Smooth muscle cell (in vitro differentiated cells): Measurements from ENCODE around the gene CHIT1. TPM values are rescaled to one million over a fixed set of nuclear protein-coding genes. Genes with fewer than 3 reads are reported as not detected.

Experiments used
- DNase-seq: peaks from one replicate; lab custom pipeline; 2025; ENCODE audit not compliant: unreplicated experiment; lab: John Stamatoyannopoulos, UW
- H2AFZ ChIP-seq: fragments of 200-600 bp; sonication (generic); 2 replicates; pipeline ENCODE4 v1.6.0; 2016; ENCODE audit warnings: antibody characterized with exemption, low read depth, mild to moderate bottlenecking
- H3F3A ChIP-seq: fragments of 200-600 bp; sonication (generic); 2 replicates; pipeline ENCODE4 v1.6.0; 2017; ENCODE audit warnings: antibody characterized with exemption, low read depth
- H3K27ac ChIP-seq: fragments of 200-600 bp; sonication (generic); 2 replicates; pipeline ENCODE4 v1.5.1; 2016; ENCODE audit warnings: low read depth, mild to moderate bottlenecking
- H3K27me3 ChIP-seq: fragments of 200-600 bp; sonication (generic); 2 replicates; pipeline ENCODE4 v1.6.1; 2016; ENCODE audit warnings: low read depth, mild to moderate bottlenecking
- H3K36me3 ChIP-seq: fragments of 200-600 bp; sonication (generic); 2 replicates; pipeline ENCODE4 v1.5.1; 2016; ENCODE audit warnings: low read depth
- H3K4me1 ChIP-seq: fragments of 200-600 bp; sonication (generic); 2 replicates; pipeline ENCODE4 v1.5.1; 2016; ENCODE audit warnings: low read depth
- H3K4me2 ChIP-seq: fragments of 200-600 bp; sonication (generic); 2 replicates; pipeline ENCODE4 v1.6.0; 2016; ENCODE audit warnings: mild to moderate bottlenecking
- H3K4me3 ChIP-seq: fragments of 200-600 bp; sonication (generic); 2 replicates; pipeline ENCODE4 v1.5.1; 2016; ENCODE audit warnings: mild to moderate bottlenecking
- H3K79me2 ChIP-seq: fragments of 200-600 bp; sonication (generic); 2 replicates; pipeline ENCODE4 v1.6.0; 2016; ENCODE audit warnings: low read depth, mild to moderate bottlenecking
- H3K9ac ChIP-seq: fragments of 200-600 bp; sonication (generic); 2 replicates; pipeline ENCODE4 v1.6.0; 2016; ENCODE audit warnings: low read depth
- H3K9me3 ChIP-seq: fragments of 200-600 bp; sonication (generic); replicated peaks from 2 replicates; pipeline ENCODE4 v1.5.1; 2016; ENCODE audit warnings: low read depth
- H4K20me1 ChIP-seq: fragments of 200-600 bp; sonication (generic); 2 replicates; pipeline ENCODE4 v1.6.0; 2016; ENCODE audit warnings: low read depth
- WGBS: methylation state at CpG from one replicate; pipeline ENCODE4 v1.1.7; 2016; ENCODE audit warnings: low lambda C conversion rate; 5-methylcytosine and 5-hydroxymethylcytosine counted together
- polyA plus RNA-seq: library from polyadenylated mRNA; unstranded; fragments of >200 nt; fragmentation: Nextera tagmentation; extraction: Ambion mirVana; gene quantifications from 2 replicates; pipeline ENCODE4 v1.2.1, GENCODE V29; 2016
- total RNA-seq: library from RNA; depleted of rRNA; stranded (reverse); fragments of >200 nt; gene quantifications from 2 replicates; pipeline ENCODE4 v1.2.3, GENCODE V29; 2014
- TF ChIP-seq, protein P1 (sequence below): fragments of 200-600 bp; sonication (generic); IDR thresholded peaks from 2 replicates; pipeline ENCODE4 v1.5.1; 2017; ENCODE audit warnings: borderline replicate concordance, mild to moderate bottlenecking, antibody characterized with exemption; ENCODE audit not compliant: insufficient read depth, poor library complexity, severe bottlenecking

The CHIT1 gene
- total and polyA plus RNA-seq, 2 experiments from 2014 or later, result not detected

DNA sequence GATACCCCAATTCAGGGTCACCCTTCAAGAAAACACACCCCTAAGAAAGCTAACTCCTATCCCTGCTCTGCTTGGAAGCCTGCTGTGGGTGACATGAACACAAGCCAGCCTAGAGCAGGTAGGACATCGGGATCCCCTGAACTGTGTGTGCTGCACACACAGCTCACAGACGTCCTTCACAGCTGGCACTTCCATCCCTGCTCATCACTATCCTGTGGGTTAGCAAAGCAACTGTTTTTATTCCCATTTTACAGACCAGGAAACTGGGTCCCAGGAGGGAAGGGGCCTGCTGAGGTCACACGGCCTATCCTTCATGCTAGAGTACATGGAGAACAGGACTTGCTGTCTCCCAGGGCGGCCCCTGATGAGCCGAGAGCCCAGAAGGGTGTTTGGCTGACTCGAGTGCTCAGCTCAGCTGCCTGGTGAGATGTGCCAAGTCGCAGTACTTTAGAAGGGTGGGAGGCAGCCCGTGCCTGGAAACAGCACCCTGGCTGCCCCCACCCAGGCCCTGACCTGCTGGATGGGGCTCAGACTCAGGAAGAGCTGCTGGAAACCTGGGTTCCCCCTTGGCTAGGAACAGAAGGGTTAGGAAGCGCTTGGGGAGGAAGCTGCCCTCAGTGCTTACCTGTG is 47.6 kb upstream of the CHIT1 start:
- Histone ChIP-seq H3K9ac (no peak overlapping the region), H4K20me1 (no peaks in the 10 kb centered on the region), H3K27me3 (no peaks in the 10 kb centered on the region), H2AFZ (no peak overlapping the region), H3K9me3 (no peaks in the 10 kb centered on the region), H3F3A (peaks cover 10% of the 10 kb centered on the region), H3K4me3 (no peak overlapping the region), H3K4me2 (no peak overlapping the region), H3K36me3 (no peaks in the 10 kb centered on the region), H3K27ac (no peak overlapping the region), H3K79me2 (no peaks in the 10 kb centered on the region), H3K4me1 (peaks cover 26% of the 10 kb centered on the region)
- TF ChIP-seq, protein P1, sequence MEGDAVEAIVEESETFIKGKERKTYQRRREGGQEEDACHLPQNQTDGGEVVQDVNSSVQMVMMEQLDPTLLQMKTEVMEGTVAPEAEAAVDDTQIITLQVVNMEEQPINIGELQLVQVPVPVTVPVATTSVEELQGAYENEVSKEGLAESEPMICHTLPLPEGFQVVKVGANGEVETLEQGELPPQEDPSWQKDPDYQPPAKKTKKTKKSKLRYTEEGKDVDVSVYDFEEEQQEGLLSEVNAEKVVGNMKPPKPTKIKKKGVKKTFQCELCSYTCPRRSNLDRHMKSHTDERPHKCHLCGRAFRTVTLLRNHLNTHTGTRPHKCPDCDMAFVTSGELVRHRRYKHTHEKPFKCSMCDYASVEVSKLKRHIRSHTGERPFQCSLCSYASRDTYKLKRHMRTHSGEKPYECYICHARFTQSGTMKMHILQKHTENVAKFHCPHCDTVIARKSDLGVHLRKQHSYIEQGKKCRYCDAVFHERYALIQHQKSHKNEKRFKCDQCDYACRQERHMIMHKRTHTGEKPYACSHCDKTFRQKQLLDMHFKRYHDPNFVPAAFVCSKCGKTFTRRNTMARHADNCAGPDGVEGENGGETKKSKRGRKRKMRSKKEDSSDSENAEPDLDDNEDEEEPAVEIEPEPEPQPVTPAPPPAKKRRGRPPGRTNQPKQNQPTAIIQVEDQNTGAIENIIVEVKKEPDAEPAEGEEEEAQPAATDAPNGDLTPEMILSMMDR, result no peak
- 96% methylated on average over 9 of the region's 9 CpGs for WGBS
- DNase-seq, result no peak

DNA sequence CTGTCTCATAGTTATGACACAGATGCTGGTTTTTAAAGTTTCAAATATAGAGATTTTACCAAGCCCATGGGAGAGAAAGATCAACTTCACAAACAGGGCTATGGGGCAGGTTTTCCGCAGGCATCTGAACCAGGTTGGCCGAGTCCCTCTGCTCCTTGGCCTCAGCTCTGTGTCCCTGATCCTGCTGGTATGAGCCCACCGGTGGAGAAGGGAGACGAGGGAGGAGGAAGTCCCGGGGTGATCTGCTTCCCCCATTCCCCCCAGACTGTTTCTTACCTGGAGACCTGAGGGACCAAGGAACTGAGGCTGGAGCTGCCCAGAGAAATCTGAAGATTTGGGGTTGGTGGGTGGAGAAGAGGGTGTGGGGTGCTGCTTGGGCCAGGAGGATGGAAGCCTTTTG is 46.9 kb upstream of the CHIT1 start:
- Histone ChIP-seq H3K79me2 (no peaks in the 10 kb centered on the region), H3K9ac (no peak overlapping the region), H3K9me3 (no peaks in the 10 kb centered on the region), H3K4me1 (peaks cover 26% of the 10 kb centered on the region), H4K20me1 (no peaks in the 10 kb centered on the region), H3K27me3 (no peaks in the 10 kb centered on the region), H3K27ac (no peak overlapping the region), H3F3A (peaks cover 10% of the 10 kb centered on the region), H3K4me3 (no peak overlapping the region), H2AFZ (no peak overlapping the region), H3K36me3 (no peaks in the 10 kb centered on the region), H3K4me2 (no peak overlapping the region)
- DNase-seq, result no peak
- TF ChIP-seq, protein P1, result no peak
- 92% methylated on average over 5 of the region's 5 CpGs for WGBS

DNA sequence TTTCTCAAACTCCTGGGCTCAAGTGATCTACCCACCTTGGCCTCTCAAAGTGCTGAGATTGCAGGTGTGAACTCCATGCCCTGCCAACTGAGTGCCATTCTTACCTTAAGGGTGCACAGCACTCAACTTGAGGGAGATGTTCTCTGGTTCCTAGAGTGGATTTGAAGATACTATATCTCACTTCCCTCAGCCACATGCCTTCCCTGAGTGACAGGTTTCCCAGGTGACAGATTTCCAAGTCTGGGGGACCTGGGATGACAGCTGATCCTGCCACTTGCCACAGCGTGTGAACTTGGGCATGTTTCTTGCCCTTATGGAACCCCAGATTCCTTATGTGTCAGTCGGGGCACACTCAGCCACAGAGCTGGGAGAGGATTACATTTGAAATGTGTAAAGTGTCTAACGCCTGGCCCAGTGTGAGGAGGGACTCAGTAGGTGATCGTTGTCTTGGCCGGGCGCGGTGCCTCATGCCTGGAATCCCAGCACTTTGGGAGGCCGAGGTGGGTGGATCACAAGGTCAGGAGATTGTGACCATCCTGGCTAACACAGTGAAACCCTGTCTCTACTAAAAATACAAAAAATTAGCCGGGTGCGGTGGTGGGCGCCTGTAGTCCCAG is 46.3 kb upstream of the CHIT1 start:
- no peak overlapping the region for H3K4me3 ChIP-seq
- TF ChIP-seq, protein P1, result no peak
- H2AFZ ChIP-seq, result no peak overlapping the region
- no peaks in the 10 kb centered on the region for H3K36me3 ChIP-seq
- WGBS, result 89% methylated on average over 11 of the region's 11 CpGs
- H3K79me2 ChIP-seq, result no peaks in the 10 kb centered on the region
- no peaks in the 10 kb centered on the region for H3K9me3 ChIP-seq
- peaks cover 26% of the 10 kb centered on the region for H3K4me1 ChIP-seq
- H3K4me2 ChIP-seq, result no peak overlapping the region
- peaks cover 10% of the 10 kb centered on the region for H3F3A ChIP-seq
- no peak overlapping the region for H3K9ac ChIP-seq
- DNase-seq, result no peak
- H3K27ac ChIP-seq, result no peak overlapping the region
- no peaks in the 10 kb centered on the region for H4K20me1 ChIP-seq
- no peaks in the 10 kb centered on the region for H3K27me3 ChIP-seq
